Suppressor macrophage (primary cell): ENCODE measurements around the gene TGFB2.

ENCODE experiments used
- DNase-seq, 4 experiments: peaks; one replicate each; pipeline ENCODE4 v3.0.0-alpha.2; 2020 to 2022

TGFB2 gene

GRCh38 chr1:218464871-218465270 lies 119.7 kb downstream of the TGFB2 start:
- no peak for DNase-seq

DNA sequence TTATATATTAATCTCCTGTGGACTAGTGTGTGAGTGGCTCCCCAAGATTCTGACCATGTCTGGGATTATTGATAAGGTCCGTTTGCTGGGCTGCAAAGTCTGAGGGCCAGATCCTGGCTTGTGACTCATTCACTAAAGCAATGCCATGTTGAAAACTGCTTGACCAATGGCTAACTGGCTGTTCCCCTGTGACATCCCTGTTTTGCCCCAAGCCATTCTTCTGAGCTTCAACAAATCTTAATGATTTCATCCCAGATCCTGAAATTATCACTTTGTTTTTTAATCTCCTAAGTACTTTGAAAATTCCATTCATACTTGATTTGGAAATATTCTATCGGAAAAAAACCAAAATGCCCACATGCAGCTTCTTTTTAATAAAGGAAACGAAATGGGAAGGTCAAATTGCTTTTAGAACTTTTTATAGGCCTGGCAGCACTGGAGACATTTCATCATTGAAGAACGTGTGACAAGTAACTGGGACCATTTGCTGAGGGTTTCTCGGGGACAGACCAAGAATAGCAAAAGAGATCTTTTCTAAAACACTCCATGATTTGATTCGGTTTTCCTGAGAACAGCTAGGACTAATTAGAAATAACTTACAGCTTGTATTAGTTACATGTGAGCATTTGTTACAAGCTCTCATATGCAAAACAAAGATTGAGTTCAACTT lies 121.3 kb downstream of the TGFB2 start:
- DNase-seq = no peak

GRCh38 chr1:218467101-218468072 lies 122.3 kb downstream of the TGFB2 start:
- peak; percentile 29 to 71 (median 64) for DNase-seq

GRCh38 chr1:218468711-218469110 lies 123.6 kb downstream of the TGFB2 start:
- DNase-seq = peak; percentile 13 to 90 (median 60)

GRCh38 chr1:218472885-218473284 lies 127.7 kb downstream of the TGFB2 start:
- DNase-seq = no peak

DNA sequence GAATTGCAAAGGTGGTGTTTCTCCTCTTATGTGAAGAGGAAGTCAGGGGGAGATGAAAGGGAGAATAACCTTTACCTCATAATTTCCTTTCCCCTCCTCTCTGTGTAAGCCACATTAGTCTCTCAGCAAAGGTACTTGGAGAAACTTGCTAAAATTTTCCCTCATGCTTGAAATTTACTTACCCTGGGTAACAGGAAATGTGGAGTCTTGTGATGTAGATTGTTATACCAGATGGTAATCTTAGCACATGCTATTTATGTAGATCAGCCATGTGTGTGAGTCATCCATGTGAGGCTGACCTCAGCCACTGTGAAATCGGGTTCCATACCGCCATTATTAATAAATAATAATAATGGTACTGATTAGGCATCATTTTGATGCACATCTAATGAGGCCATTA lies 128.4 kb downstream of the TGFB2 start:
- DNase-seq = peak; percentile 38 to 80 (median 66)

- DNase-seq = peak in 3 of 4 experiments; percentile 12 to 63 (median 49)
These were observed 129.0 kb downstream of the TGFB2 start for GRCh38 chr1:218474128-218474527.

DNA sequence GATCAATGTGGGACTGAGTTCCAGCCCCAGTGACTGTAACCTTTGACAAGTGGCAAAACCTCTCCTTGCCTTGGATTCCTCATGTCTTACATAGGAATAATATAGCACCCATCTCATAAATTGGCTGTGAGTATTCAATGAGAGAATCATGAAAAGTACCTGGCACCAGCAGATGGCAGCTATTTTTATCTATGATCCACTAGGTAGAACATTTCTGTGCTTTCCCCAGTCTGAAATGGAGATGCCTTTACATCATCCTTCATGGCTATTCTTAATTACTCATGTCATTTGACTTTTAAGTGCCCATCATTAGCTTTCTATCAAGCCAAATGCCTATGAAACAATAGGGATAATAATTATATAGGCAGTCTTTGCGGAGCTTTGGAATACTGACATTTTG lies 130.1 kb downstream of the TGFB2 start:
- no peak for DNase-seq

DNA sequence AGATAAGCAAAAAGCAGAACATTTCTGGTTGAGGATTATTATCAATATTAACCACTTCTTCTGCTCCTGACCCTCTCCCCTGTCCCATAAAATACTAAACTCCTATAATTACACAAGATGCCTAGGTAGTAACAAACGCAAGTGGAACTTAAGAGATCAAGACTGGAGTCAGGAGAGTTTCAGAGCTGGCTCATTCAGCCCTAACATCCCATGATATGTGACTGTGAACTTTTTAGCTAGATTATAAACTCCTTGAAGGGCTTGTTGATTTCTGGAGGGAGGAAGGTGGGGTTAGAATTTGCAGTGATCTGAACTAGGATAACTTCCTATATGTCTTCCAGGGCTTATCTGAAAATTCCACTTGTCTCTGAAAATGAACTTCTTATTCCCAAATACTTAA lies 130.6 kb downstream of the TGFB2 start:
- no peak for DNase-seq

GRCh38 chr1:218476385-218476784 lies 131.2 kb downstream of the TGFB2 start:
- no peak for DNase-seq

DNA sequence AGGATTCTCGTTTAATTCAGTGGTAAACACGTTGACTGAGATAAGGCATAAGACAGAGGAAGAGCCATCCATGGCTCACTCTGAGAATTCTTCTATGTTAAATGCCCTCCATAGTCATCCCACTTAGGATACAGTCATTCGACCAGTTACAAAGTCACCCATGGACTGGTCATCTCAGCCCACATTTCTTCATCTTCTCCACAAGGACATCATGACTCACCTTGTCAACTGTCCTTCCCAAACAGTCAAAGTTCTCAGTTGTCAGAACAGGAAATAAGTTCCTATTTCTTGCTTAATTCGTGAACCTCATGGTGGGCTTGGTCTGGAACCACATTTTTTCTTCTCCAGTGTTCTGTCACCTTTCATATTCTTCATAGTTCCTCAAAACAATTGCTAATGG lies 133.2 kb downstream of the TGFB2 start:
- DNase-seq = peak; percentile 43 to 82 (median 58)

- no peak for DNase-seq
These were observed 134.4 kb downstream of the TGFB2 start for GRCh38 chr1:218479436-218480115.

DNA sequence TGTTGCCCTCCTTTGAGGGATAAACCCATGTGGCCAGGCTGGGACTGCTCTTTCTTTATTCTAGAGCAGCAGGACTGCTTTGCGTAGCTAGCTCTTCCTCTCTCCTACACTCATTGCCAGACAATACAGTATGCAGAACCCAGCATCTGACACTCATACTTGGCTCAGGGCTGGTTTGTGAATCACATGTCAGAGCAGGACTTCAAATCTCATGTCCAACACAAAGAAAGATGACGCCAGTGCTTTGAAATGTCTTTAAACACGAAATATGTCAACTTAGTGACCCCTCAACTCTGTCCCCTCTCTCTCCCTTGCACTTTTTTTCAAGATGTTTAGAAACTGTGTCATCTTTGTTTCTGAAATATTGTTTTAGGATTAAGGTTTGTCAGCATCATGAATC lies 135.0 kb downstream of the TGFB2 start:
- DNase-seq = no peak

- DNase-seq = no peak
These were observed 135.5 kb downstream of the TGFB2 start for GRCh38 chr1:218480588-218481099.

DNA sequence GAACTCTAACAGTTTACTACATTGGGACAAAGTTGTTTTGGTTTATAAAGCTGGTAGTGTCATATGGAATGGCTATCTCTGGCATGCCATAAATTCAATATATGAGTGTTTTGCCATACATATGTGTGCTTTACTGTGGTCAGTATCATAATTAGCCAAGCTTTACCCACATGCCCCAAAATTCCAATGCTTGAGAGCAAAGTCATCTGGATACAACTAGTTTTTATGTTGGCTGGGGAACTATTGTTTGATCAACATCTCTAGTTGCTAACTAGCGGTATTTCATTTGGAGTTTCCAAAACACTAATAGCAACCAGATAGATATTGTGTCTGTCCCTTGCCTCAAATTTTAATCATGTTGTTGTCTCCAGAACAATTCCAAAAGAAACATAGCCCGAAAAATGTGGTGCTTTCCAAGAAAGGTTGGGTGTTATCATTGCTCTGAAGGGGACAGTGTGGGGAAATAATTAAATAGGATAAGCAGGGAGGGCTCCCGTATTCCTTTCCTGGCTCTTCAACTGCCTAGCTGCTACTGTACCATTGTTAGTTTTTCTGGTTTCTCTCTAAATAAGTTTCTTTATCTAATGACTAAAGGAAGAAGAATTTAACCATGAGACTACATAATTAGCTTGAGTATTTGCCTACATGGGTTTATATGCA lies 136.1 kb downstream of the TGFB2 start:
- DNase-seq = no peak

GRCh38 chr1:218482683-218483082 lies 137.5 kb downstream of the TGFB2 start:
- DNase-seq = peak in 3 of 4 experiments; percentile 42 to 79 (median 74)

DNA sequence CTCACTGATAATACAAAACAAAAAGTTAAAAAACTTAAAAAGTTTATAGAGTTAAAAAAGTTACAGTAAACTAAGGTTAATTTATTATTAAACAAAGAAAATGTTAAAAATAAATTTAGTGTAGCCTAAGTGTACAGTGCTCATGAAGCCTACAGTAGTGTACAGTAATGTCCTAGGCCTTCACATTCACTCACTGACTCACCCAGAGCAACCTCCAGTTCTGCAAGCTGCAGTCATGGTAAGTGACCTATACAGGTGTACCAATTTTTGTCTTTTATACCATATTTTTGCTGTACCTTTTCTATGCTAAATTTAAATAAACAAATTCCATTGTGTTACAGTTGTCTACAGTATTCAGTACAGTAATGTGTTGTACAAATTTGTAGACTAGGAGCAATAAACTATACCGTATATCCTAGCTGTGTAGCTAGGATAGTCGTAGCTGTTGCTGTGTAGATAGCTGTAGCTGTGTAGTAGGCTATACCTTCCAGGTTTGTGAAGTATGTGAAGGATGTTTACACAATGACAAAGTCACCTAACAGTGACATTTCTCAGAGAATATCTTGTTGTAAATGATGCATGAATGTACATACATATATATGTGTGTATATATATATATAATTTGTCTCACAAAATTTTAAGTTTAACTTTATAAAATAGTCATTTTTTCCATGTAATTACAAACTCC lies 140.2 kb downstream of the TGFB2 start:
- no peak for DNase-seq

DNA sequence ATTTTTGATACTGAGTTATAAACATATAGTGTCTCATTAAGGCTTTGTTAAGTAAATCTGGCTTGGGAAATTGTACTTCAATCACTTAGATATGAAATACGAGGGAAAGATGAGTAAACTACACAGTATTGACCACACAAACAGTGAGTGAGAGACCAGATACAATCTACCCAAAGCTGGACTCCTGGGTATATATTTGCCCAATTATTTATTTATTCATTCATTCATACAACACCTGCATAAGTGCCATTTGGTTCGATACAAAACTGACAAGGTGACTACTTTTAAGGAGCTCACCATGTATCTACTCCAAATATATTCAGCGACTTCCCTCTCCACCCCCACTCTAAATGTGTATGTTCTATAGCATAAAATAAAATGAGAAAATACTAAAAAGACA lies 143.4 kb downstream of the TGFB2 start:
- DNase-seq = no peak

DNA sequence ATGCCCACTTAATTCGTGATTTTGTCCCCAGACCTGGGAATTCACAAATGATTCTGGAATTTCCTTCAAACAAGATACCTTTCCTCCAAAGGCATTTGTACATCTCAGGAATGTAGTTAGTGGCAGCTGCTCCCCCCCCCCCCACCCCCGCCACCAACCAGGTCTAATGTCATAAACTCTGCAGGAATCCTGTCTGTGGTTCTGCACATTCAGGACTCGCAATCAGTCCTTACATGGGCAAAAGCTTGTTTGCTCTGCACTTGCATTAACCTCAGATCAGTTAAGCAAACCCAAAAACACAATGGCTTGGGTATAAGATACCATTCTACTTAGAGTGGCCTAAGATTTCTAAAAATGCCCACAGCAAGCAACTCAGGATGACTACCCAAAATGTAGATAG lies 143.8 kb downstream of the TGFB2 start:
- DNase-seq = no peak

DNA sequence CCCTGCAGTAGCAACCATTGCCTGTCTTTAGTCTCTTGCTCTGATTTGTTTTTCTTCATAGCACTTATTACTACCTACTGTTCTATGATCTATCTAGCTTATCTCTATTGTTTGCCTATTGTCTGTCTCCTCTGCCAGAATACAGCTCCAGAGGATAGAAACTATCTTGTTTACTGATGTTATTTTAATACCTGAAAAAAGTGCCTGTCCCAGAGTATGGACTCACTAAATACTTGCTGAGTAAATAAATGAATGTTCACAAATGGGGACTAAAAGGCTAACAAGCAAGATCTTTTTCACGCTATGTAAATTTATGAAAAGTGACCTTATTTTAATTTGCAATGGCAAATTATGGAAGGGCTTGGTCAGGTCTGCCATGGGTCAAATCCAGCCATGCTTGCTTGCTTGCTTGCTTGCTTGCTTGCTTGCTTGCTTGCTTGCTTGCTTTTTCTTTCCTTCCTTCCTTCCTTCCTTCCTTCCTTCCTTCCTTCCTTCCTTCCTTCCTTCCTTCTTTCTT lies 145.3 kb downstream of the TGFB2 start:
- DNase-seq = no peak

DNA sequence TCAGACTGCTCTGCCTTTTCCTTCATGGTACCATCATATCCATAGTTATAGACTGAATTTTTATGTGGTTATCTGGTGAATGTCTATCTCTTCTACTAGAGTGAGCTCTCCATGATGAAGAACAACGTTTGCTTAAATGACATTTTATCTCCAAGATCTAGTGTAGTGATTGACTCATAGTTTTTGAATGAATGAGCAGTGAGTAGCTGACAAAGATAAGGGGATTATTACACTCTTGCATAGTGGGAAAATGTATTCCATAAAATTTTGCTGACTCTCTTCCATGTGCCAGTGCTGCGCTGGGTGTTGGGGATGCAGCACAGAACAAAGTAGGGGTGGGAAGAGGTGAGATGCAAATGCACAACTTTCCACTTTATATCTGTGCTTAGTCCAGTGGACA lies 147.7 kb downstream of the TGFB2 start:
- no peak for DNase-seq

- peak in 1 of 4 experiments; percentile 29 for DNase-seq
These were observed 148.8 kb downstream of the TGFB2 start for GRCh38 chr1:218493986-218494385.
